Endothelial cell of umbilical vein (primary cell): ENCODE measurements around the gene ATP8A2. TPM values are rescaled to one million over a fixed set of nuclear protein-coding genes. Genes with fewer than 3 reads are reported as not detected.

ENCODE experiments used
- BruUV-seq: library from RNA; stranded (reverse); fragments of 400-500 nt; replicated peaks from 2 replicates; lab custom pipeline; 2021; lab: Mats Ljungman, UMichigan
- CTCF ChIA-PET: fragments of 300-600, 350-600 bp; sonication (Branson Sonifier 250); formaldehyde crosslinking; loops from one replicate; lab custom pipeline; 2021; ENCODE audit warnings: antibody characterized with exemption, inconsistent platforms; lab: Charles Lee
- POLR2A ChIA-PET: fragments of 300-600, 350-600 bp; sonication (Branson Sonifier 250); formaldehyde crosslinking; loops from one replicate; lab custom pipeline; 2021; ENCODE audit warnings: antibody characterized with exemption, inconsistent platforms; lab: Charles Lee
- DNase-seq: peaks from one replicate; pipeline ENCODE4 v3.0.0-alpha.2; 2011; ENCODE audit warnings: low read depth, low spot score
- FAIRE-seq: peaks from 2 replicates; lab custom pipeline; 2011; peaks lifted over from hg19 to GRCh38; lab: Jason Lieb, UNC
- H2AFZ ChIP-seq: 2 replicates; pipeline ENCODE4 v1.6.0; 2012; ENCODE audit warnings: low read depth, low read length, control low read depth, inconsistent platforms
- H3K27ac ChIP-seq: 2 replicates; pipeline ENCODE4 v1.5.1; 2011; ENCODE audit warnings: low read depth, mild to moderate bottlenecking, control low read depth, low read length, moderate library complexity; ENCODE audit not compliant: insufficient read depth
- H3K27me3 ChIP-seq, 2 experiments: 2 replicates each; pipeline versions ENCODE4 v1.6.0 to v1.6.1; 2011; ENCODE audit warnings: low read length in 2 of 2, mixed read lengths in 1 of 2; ENCODE audit not compliant: control insufficient read depth in 2 of 2, insufficient read depth in 2 of 2
- H3K36me3 ChIP-seq, 2 experiments: 2 replicates in 1 of 2; 3 replicates in 1 of 2; pipeline ENCODE4 v1.5.1; 2011; ENCODE audit warnings: low read length in 2 of 2, mild to moderate bottlenecking in 1 of 2, moderate library complexity in 1 of 2; ENCODE audit not compliant: control insufficient read depth in 2 of 2, insufficient read depth in 2 of 2; ENCODE audit errors: extremely low read depth in 1 of 2
- H3K4me1 ChIP-seq: 3 replicates; pipeline ENCODE4 v1.5.1; 2011; ENCODE audit warnings: mild to moderate bottlenecking, low read length; ENCODE audit not compliant: control insufficient read depth, insufficient read depth; ENCODE audit errors: extremely low read depth
- H3K4me2 ChIP-seq: 2 replicates; pipeline ENCODE4 v1.6.1; 2011; ENCODE audit warnings: low read length, control low read depth, mixed read lengths; ENCODE audit not compliant: insufficient read depth
- H3K4me3 ChIP-seq, 3 experiments: fragments of 200-600 bp in 1 of 3; sonication (generic), shearing (Covaris generic) in 1 of 3; replicated peaks in 1 of 3; 2 replicates each; pipeline ENCODE4 v1.5.1; 2011 to 2016; ENCODE audit warnings: control low read depth in 3 of 3, low read length in 3 of 3, mild to moderate bottlenecking in 2 of 3, inconsistent platforms in 1 of 3, low read depth in 1 of 3, moderate library complexity in 1 of 3; ENCODE audit not compliant: insufficient read depth in 1 of 3
- H3K79me2 ChIP-seq: 2 replicates; pipeline ENCODE4 v1.6.0; 2012; ENCODE audit warnings: low read length, inconsistent platforms; ENCODE audit not compliant: control insufficient read depth, insufficient read depth
- H3K9ac ChIP-seq: replicated peaks from 2 replicates; pipeline ENCODE3; 2011; ENCODE audit warnings: low read length, control low read depth; ENCODE audit not compliant: insufficient read depth; ENCODE audit errors: extremely low read depth
- H3K9me1 ChIP-seq: replicated peaks from 3 replicates; pipeline ENCODE4 v1.6.0; 2011; ENCODE audit warnings: mild to moderate bottlenecking, low read length; ENCODE audit not compliant: control insufficient read depth, insufficient read depth; ENCODE audit errors: extremely low read depth
- H3K9me3 ChIP-seq: replicated peaks from 2 replicates; pipeline ENCODE4 v1.5.1; 2012; ENCODE audit warnings: low read length, inconsistent platforms; ENCODE audit not compliant: control insufficient read depth, insufficient read depth
- H4K20me1 ChIP-seq: replicated peaks from 2 replicates; pipeline ENCODE3; 2011; ENCODE audit warnings: mild to moderate bottlenecking, low read length; ENCODE audit not compliant: control insufficient read depth, insufficient read depth; ENCODE audit errors: extremely low read depth
- CTCF ChIP-seq, 2 donors: IDR thresholded peaks; 1 replicate in 1 of 2; 2 replicates in 1 of 2; pipeline ENCODE4 v1.5.1; 2011; ENCODE audit warnings: low read length in 2 of 2, mild to moderate bottlenecking in 2 of 2, moderate library complexity in 2 of 2, control low read depth in 1 of 2, inconsistent platforms in 1 of 2, low read depth in 1 of 2; ENCODE audit not compliant: insufficient read depth in 1 of 2; ENCODE audit errors: extremely low read depth in 1 of 2
- FOS ChIP-seq: IDR thresholded peaks from 2 replicates; pipeline ENCODE4 v1.6.1; 2011; ENCODE audit warnings: mild to moderate bottlenecking, low read length, moderate library complexity, borderline replicate concordance; ENCODE audit not compliant: insufficient read depth
- GATA2 ChIP-seq: IDR thresholded peaks from 2 replicates; pipeline ENCODE4 v1.7.0; 2011; ENCODE audit warnings: low read depth, mild to moderate bottlenecking, moderate library complexity, mixed read lengths, low read length; ENCODE audit not compliant: insufficient read length, insufficient read depth
- JUN ChIP-seq: IDR thresholded peaks from 2 replicates; pipeline ENCODE4 v1.6.1; 2011; ENCODE audit warnings: borderline replicate concordance, low read depth; ENCODE audit not compliant: insufficient read length, insufficient read depth
- MAX ChIP-seq: IDR thresholded peaks from 2 replicates; pipeline ENCODE4 v1.6.1; 2011; ENCODE audit not compliant: insufficient read depth, insufficient read length
- MYC ChIP-seq: IDR thresholded peaks from one replicate; pipeline ENCODE4 v1.6.1; 2011; ENCODE audit warnings: mild to moderate bottlenecking, low read depth, low read length
- POLR2A ChIP-seq: IDR thresholded peaks from 2 replicates; pipeline ENCODE4 v1.6.1; 2012; ENCODE audit warnings: low read depth, mild to moderate bottlenecking, control low read depth, low read length
- POLR2AphosphoS5 ChIP-seq: IDR thresholded peaks from 2 replicates; pipeline ENCODE4 v1.6.1; 2012; ENCODE audit warnings: low read depth, mild to moderate bottlenecking, control low read depth, low read length, moderate library complexity; ENCODE audit not compliant: insufficient read depth
- dilution Hi-C: fragments of 300-500 bp; cut with MboI; formaldehyde crosslinking; loops from one replicate; pipeline ENCODE4 v1.15.0; 2019; ENCODE audit warnings: low sequenced_read_pairs; ENCODE audit not compliant: extremely low pct_ligation_motif_present
- intact Hi-C: fragments of 100-400 bp; cut with micrococcal nuclease; formaldehyde crosslinking; loops from one replicate; pipeline ENCODE4 v1.10.0; 2022
- polyA plus RNA-seq, 4 experiments: library from polyadenylated mRNA; depleted of rRNA in 3 of 4; stranded (reverse) in 3 of 4; unstranded in 1 of 4; fragments of >200 nt; gene quantifications; 2 replicates each; pipeline versions ENCODE4 v1.2.1 to v1.2.3, GENCODE V29; 2011 to 2012; ENCODE audit warnings: missing spikeins in 1 of 4
- total RNA-seq: library from RNA; stranded (reverse); gene quantifications from 2 replicates; pipeline ENCODE4 v1.2.3, GENCODE V29; 2021

ATP8A2 gene
- total and polyA plus RNA-seq, 2 donors (not counting 3 experiments of a cell fraction or from before 2014, with no cell fraction given), result 0.11 to 0.49 TPM

GRCh38 chr13:25869941-25870340, 498.2 kb downstream of the ATP8A2 start:
- Histone ChIP-seq H3K27me3 (peaks cover 4% of the 10 kb centered on the region in 2 experiments), H3K36me3 (no peaks in the 10 kb centered on the region), H3K9ac (no peak overlapping the region), H3K27ac (no peak overlapping the region), H4K20me1 (no peaks in the 10 kb centered on the region), H3K79me2 (no peaks in the 10 kb centered on the region), H3K4me2 (no peak overlapping the region), H3K9me3 (no peaks in the 10 kb centered on the region), H3K4me3 (no peak overlapping the region), H2AFZ (no peak overlapping the region), H3K4me1 (no peaks in the 10 kb centered on the region), H3K9me1 (no peaks in the 10 kb centered on the region)
- FAIRE-seq (no peak), DNase-seq (no peak)
- no peak for TF ChIP-seq MYC
- TF ChIP-seq CTCF (IDR thresholded peaks at IDR 0.05; ENCODE audit: extremely low read depth in 1 of 2, insufficient read depth in 1 of 2, low read depth in 1 of 2, low read length in 2 of 2), result no peak
- TF ChIP-seq FOS, result no peak
- TF ChIP-seq POLR2A, result no peak
- TF ChIP-seq MAX, result no peak
- no peak for TF ChIP-seq GATA2
- TF ChIP-seq JUN, result no peak
- no peak for TF ChIP-seq POLR2AphosphoS5
- dilution Hi-C loops, result no loop called here
- BruUV-seq, result no TSS peak
- ChIA-PET POLR2A (no interaction called here), CTCF (no interaction called here)
- intact Hi-C loops, result no loop called here
